Gastrocnemius medialis (tissue), 4 donors: ENCODE measurements around the gene PTPRM. TPM values are rescaled to one million over a fixed set of nuclear protein-coding genes. Genes with fewer than 3 reads are reported as not detected.

Source experiments
- ATAC-seq, 2 donors: fragments of 150-250 bp; one replicate each; pipeline ENCODE4 v1.9.1; 2016
- DNase-seq, 2 donors: peaks; one replicate each; pipeline ENCODE4 v3.0.0-alpha.2; 2019
- H3K27ac ChIP-seq, 4 donors: fragments of 200-600 bp; sonication (generic); 1 replicate in 1 of 4; 2 replicates in 3 of 4; pipeline ENCODE4 v1.5.1; 2016 to 2018; ENCODE audit warnings: mild to moderate bottlenecking in 2 of 4, moderate library complexity in 1 of 4
- H3K27me3 ChIP-seq, 3 donors: fragments of 200-600 bp; sonication (generic) in 2 of 3; 1 replicate in 1 of 3; 2 replicates in 2 of 3; pipeline versions ENCODE4 v1.5.1 to v1.6.0; 2016 to 2019; ENCODE audit warnings: mild to moderate bottlenecking in 1 of 3, moderate library complexity in 1 of 3
- H3K36me3 ChIP-seq, 2 donors: fragments of 200-600 bp; sonication (generic) in 1 of 2; one replicate each; pipeline ENCODE4 v1.5.1; 2017 to 2018
- H3K4me1 ChIP-seq, 2 donors: fragments of 200-600 bp; sonication (generic) in 1 of 2; one replicate each; pipeline ENCODE4 v1.5.1; 2016 to 2017; ENCODE audit warnings: mild to moderate bottlenecking in 2 of 2
- H3K4me3 ChIP-seq, 4 donors: fragments of 200-600 bp; sonication (generic) in 3 of 4; 1 replicate in 1 of 4; 2 replicates in 3 of 4; pipeline ENCODE4 v1.5.1; 2016 to 2019; ENCODE audit warnings: mild to moderate bottlenecking in 2 of 4
- H3K9me3 ChIP-seq, 3 donors: fragments of 200-600 bp; sonication (generic) in 2 of 3; 1 replicate in 1 of 3; 2 replicates in 2 of 3; pipeline ENCODE4 v1.5.1; 2016 to 2019
- POLR2A ChIP-seq, 2 donors: fragments of 450-650 bp; IDR thresholded peaks; one replicate each; pipeline ENCODE4 v1.6.1; 2017; ENCODE audit warnings: antibody characterized with exemption in 2 of 2, mild to moderate bottlenecking in 2 of 2, moderate library complexity in 2 of 2
- in situ Hi-C, 4 donors: fragments of 200-750 bp; cut with MboI; loops; one replicate each; pipeline versions ENCODE4 v1.15.0 to v1.8.0; 2017; ENCODE audit warnings: low sequenced_read_pairs in 4 of 4
- intact Hi-C: fragments of 100-400 bp; cut with DNase I; formaldehyde crosslinking; loops from one replicate; pipeline ENCODE4 v1.15.1; 2023; ENCODE audit warnings: low total_unique reads
- total RNA-seq, 4 donors: library from RNA; depleted of rRNA; stranded (reverse); fragments of >200 nt; gene quantifications; one replicate each; pipeline versions ENCODE4 v1.1.0 to v1.2.3, GENCODE V29; 2016
- TF ChIP-seq, protein P1 (sequence below), 5 experiments: fragments of 450-650 bp in 3 of 5; fragments of 200-600 bp in 2 of 5; sonication (generic) in 2 of 5; IDR thresholded peaks in 4 of 5; conservative IDR thresholded peaks in 1 of 5; 1 replicate in 4 of 5; 2 replicates in 1 of 5; pipeline ENCODE4 v1.5.1; 2016 to 2019; ENCODE audit warnings: antibody characterized with exemption in 5 of 5, mild to moderate bottlenecking in 3 of 5, moderate library complexity in 3 of 5

The PTPRM gene
- total RNA-seq, 4 donors from 2014 or later: 52.6 to 79.3 (median 63.8) TPM

DNA sequence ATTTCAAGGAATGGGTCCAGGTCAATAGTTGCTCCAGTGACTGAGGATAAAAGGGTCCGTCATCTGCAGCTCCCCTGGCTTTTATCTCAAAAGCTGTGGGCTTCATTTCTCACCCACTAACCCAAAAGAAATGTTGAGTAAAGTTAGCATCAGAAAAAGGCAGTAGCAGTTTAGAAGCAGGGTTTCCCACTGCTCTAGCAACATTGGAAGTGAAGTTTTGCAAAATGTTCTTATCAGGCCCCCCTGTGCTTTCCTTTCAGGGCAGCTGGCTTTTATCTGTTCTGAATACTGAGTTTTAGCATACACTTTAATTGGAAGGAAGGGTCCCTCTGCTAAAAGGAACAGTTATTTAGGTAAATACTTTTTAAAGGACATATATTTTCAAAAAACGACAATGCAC is 745.9 kb downstream of the PTPRM start:
- Histone ChIP-seq H3K27me3 (no peaks in the 10 kb centered on the region), H3K4me3 (no peak overlapping the region), H3K4me1 (no peaks in the 10 kb centered on the region), H3K36me3 (peaks cover 0 to 6% of the 10 kb centered on the region in 2 donors), H3K27ac (no peak overlapping the region), H3K9me3 (no peaks in the 10 kb centered on the region)
- ATAC-seq (no peak), DNase-seq (no peak)
- TF ChIP-seq, protein P1, sequence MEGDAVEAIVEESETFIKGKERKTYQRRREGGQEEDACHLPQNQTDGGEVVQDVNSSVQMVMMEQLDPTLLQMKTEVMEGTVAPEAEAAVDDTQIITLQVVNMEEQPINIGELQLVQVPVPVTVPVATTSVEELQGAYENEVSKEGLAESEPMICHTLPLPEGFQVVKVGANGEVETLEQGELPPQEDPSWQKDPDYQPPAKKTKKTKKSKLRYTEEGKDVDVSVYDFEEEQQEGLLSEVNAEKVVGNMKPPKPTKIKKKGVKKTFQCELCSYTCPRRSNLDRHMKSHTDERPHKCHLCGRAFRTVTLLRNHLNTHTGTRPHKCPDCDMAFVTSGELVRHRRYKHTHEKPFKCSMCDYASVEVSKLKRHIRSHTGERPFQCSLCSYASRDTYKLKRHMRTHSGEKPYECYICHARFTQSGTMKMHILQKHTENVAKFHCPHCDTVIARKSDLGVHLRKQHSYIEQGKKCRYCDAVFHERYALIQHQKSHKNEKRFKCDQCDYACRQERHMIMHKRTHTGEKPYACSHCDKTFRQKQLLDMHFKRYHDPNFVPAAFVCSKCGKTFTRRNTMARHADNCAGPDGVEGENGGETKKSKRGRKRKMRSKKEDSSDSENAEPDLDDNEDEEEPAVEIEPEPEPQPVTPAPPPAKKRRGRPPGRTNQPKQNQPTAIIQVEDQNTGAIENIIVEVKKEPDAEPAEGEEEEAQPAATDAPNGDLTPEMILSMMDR (IDR thresholded peaks at IDR 0.05 in 4 of 5, conservative IDR thresholded peaks at IDR 0.05 in 1 of 5): no peak
- TF ChIP-seq POLR2A (IDR thresholded peaks at IDR 0.05): no peak
- intact Hi-C loops (no loop called here), in situ Hi-C loops (no loop called here)

DNA sequence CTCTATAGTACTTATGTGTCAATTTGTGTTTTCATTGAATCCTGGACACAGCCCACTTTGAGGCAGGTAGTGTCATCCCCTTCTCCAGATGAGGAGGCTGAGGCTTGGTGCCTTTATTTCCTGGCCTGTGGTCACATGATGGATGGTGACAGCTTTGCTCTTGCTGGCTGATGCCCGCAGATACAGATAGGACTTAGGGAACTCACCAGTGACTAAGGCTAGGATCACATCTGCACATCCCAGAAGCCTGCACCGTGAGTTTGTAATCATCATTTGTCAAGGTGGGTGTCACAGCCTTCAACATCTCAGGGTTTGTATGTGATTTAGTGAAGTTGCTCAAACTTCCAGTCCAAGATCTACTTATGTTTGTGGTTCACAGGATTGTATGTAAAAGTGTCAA is 747.0 kb downstream of the PTPRM start:
- in situ Hi-C loops: no loop called here
- peaks cover 0 to 6% of the 10 kb centered on the region in 2 donors for H3K36me3 ChIP-seq
- intact Hi-C loops: no loop called here
- ATAC-seq (no peak), DNase-seq (no peak)
- TF ChIP-seq, protein P1 (IDR thresholded peaks at IDR 0.05 in 4 of 5, conservative IDR thresholded peaks at IDR 0.05 in 1 of 5): no peak
- TF ChIP-seq POLR2A (IDR thresholded peaks at IDR 0.05): no peak
- no peaks in the 10 kb centered on the region for H3K4me1 ChIP-seq
- H3K9me3 ChIP-seq: no peaks in the 10 kb centered on the region
- H3K4me3 ChIP-seq: no peak overlapping the region
- no peaks in the 10 kb centered on the region for H3K27me3 ChIP-seq
- no peak overlapping the region for H3K27ac ChIP-seq

DNA sequence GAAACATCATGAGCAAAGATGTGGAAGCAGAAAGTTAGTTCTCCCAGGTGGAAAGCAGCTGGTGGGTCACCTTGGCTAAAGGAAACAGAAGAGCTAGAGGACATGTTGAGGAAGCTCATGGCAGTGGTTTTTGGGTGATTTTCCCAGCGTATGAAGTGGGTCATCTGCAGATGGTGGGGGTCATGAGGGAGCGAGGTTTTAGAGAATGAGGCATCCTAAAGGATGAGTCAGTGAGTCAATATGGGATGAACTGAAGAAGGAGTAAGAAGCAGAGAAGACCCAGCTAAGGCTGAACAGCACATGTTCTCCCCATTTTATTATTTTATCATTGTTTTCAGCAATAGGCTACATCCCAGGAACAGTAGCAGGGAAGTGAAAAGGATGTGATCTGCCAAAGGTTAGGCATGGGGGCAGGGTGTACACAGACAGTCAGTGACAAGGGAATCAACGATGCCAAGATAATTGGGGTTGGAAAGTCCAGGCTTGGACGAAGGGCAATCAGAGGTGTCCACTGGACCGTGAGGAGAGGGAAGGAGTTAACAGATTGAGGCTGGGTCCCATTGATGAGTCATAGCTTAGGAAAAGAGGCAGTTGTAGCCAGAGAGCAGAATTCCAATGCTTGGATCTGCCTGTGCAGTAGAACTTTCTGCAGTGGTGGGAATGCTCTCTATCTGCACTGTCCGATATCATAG is 752.8 kb downstream of the PTPRM start:
- Histone ChIP-seq H3K27ac (no peak overlapping the region), H3K4me1 (no peaks in the 10 kb centered on the region), H3K36me3 (peaks cover 0 to 2% of the 10 kb centered on the region in 2 donors), H3K4me3 (no peak overlapping the region), H3K27me3 (no peaks in the 10 kb centered on the region), H3K9me3 (no peaks in the 10 kb centered on the region)
- TF ChIP-seq POLR2A (IDR thresholded peaks at IDR 0.05): no peak
- TF ChIP-seq, protein P1 (IDR thresholded peaks at IDR 0.05 in 4 of 5, conservative IDR thresholded peaks at IDR 0.05 in 1 of 5): no peak
- no peak for ATAC-seq
- no peak for DNase-seq
- intact Hi-C loops: no loop called here
- in situ Hi-C loops: no loop called here

DNA sequence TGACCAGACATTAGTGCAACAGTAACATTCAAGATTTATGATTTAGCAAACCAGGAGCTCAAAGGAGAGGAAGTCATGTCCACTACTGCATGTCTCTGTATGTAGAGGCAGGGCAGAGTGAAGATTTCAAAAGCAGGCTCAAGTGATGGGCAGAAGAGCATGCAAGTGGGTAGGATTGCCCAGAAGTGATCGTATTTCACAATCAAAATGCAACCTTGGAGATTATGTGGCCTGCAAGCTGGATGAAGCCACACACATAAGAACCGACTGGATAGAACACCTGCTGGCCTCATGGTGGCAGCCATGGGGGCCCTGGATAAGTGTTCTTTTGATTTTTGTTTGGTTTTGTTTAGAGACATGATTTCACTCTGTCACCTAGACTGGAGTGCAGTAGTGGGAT is 755.4 kb downstream of the PTPRM start:
- no peaks in the 10 kb centered on the region for H3K9me3 ChIP-seq
- TF ChIP-seq POLR2A (IDR thresholded peaks at IDR 0.05): no peak
- TF ChIP-seq, protein P1 (IDR thresholded peaks at IDR 0.05 in 4 of 5, conservative IDR thresholded peaks at IDR 0.05 in 1 of 5): no peak

More for the DNA sequence above, 755.4 kb downstream of the PTPRM start:
- ATAC-seq: peak; percentile 50 to 84
- in situ Hi-C loops: no loop called here
- intact Hi-C loops: no loop called here
- Histone ChIP-seq H3K27me3 (no peaks in the 10 kb centered on the region), H3K36me3 (no peaks in the 10 kb centered on the region), H3K27ac (no peak overlapping the region), H3K4me3 (no peak overlapping the region), H3K4me1 (peaks cover 6 to 7% of the 10 kb centered on the region in 2 donors)
- no peak for DNase-seq
